Mesenchymal stem cell (in vitro differentiated cells and primary cell): ENCODE results near the gene CACNA2D3.

Experiments used
- DNase-seq: peaks from one replicate; pipeline ENCODE4 v3.0.0-alpha.2; 2013
- H2AFZ ChIP-seq: one replicate; pipeline ENCODE4 v1.6.1; 2013; ENCODE audit warnings: low read depth, mild to moderate bottlenecking, control low read depth, inconsistent platforms, low read length, moderate library complexity
- H2AK5ac ChIP-seq: 2 replicates; pipeline ENCODE4 v1.6.1; 2013; ENCODE audit warnings: low read length, moderate library complexity, mild to moderate bottlenecking, inconsistent platforms; ENCODE audit not compliant: severe bottlenecking
- H2BK120ac ChIP-seq: one replicate; pipeline ENCODE4 v1.6.1; 2013; ENCODE audit warnings: low read depth, mild to moderate bottlenecking, inconsistent platforms, low read length, moderate library complexity
- H2BK12ac ChIP-seq, 2 experiments: one replicate each; pipeline ENCODE4 v1.6.1; 2013; ENCODE audit warnings: inconsistent platforms in 2 of 2, low read length in 2 of 2, mild to moderate bottlenecking in 2 of 2, moderate library complexity in 2 of 2, control low read depth in 1 of 2
- H2BK15ac ChIP-seq: one replicate; pipeline ENCODE4 v1.6.1; 2013; ENCODE audit warnings: mild to moderate bottlenecking, low read depth, inconsistent platforms; ENCODE audit not compliant: poor library complexity, severe bottlenecking
- H2BK5ac ChIP-seq: 2 replicates; pipeline ENCODE4 v1.6.1; 2013; ENCODE audit warnings: low read depth, mild to moderate bottlenecking, low read length, control low read depth, inconsistent platforms; ENCODE audit not compliant: poor library complexity, severe bottlenecking
- H3K14ac ChIP-seq, 2 experiments: one replicate each; pipeline ENCODE4 v1.6.1; 2013; ENCODE audit warnings: inconsistent platforms in 2 of 2, low read length in 2 of 2, control low read depth in 1 of 2, mild to moderate bottlenecking in 1 of 2, moderate library complexity in 1 of 2
- H3K18ac ChIP-seq, 2 experiments: one replicate each; pipeline ENCODE4 v1.6.1; 2013; ENCODE audit warnings: inconsistent platforms in 2 of 2, low read length in 2 of 2, control low read depth in 1 of 2, low read depth in 1 of 2, mild to moderate bottlenecking in 1 of 2
- H3K23ac ChIP-seq, 2 experiments: one replicate each; pipeline ENCODE4 v1.6.1; 2013; ENCODE audit warnings: inconsistent platforms in 2 of 2, low read length in 2 of 2, mild to moderate bottlenecking in 2 of 2, moderate library complexity in 2 of 2, control low read depth in 1 of 2
- H3K27ac ChIP-seq: 2 replicates; pipeline ENCODE4 v1.5.1; 2013; ENCODE audit warnings: mild to moderate bottlenecking, moderate library complexity, low read length, control low read depth, inconsistent platforms; ENCODE audit not compliant: poor library complexity, severe bottlenecking
- H3K27me3 ChIP-seq, 2 experiments: 2 replicates each; pipeline versions ENCODE4 v1.6.1 to v1.7.0; 2013; ENCODE audit warnings: low read length in 2 of 2, mild to moderate bottlenecking in 2 of 2, moderate library complexity in 2 of 2, control low read depth in 1 of 2, inconsistent platforms in 1 of 2; ENCODE audit not compliant: control insufficient read depth in 1 of 2, insufficient read depth in 1 of 2
- H3K36me3 ChIP-seq, 2 experiments: 2 replicates each; pipeline versions ENCODE4 v1.6.1 to v1.7.0; 2013; ENCODE audit warnings: low read length in 2 of 2, control low read depth in 1 of 2, inconsistent platforms in 1 of 2, low read depth in 1 of 2, mild to moderate bottlenecking in 1 of 2; ENCODE audit not compliant: insufficient read depth in 2 of 2, control insufficient read depth in 1 of 2
- H3K4ac ChIP-seq, 2 experiments: one replicate each; pipeline ENCODE4 v1.6.1; 2013; ENCODE audit warnings: inconsistent platforms in 2 of 2, low read length in 2 of 2, mild to moderate bottlenecking in 2 of 2, moderate library complexity in 2 of 2, control low read depth in 1 of 2, low read depth in 1 of 2
- H3K4me1 ChIP-seq: 2 replicates; pipeline ENCODE4 v1.6.1; 2013; ENCODE audit warnings: low read depth, low read length, control low read depth; ENCODE audit not compliant: control insufficient read depth, insufficient read depth
- H3K4me2 ChIP-seq: 2 replicates; pipeline ENCODE4 v1.6.1; 2013; ENCODE audit warnings: low read length, mild to moderate bottlenecking, inconsistent platforms; ENCODE audit not compliant: poor library complexity, severe bottlenecking
- H3K4me3 ChIP-seq, 2 experiments: 2 replicates each; pipeline versions ENCODE4 v1.5.1 to v1.7.0; 2013; ENCODE audit warnings: low read length in 2 of 2, mild to moderate bottlenecking in 2 of 2, control low read depth in 1 of 2, low read depth in 1 of 2; ENCODE audit not compliant: insufficient read depth in 1 of 2
- H3K79me1 ChIP-seq: replicated peaks from 2 replicates; pipeline ENCODE4 v1.6.1; 2013; ENCODE audit warnings: mild to moderate bottlenecking, control low read depth, low read length, inconsistent platforms; ENCODE audit not compliant: poor library complexity, severe bottlenecking
- H3K9ac ChIP-seq: 2 replicates; pipeline ENCODE4 v1.7.0; 2013; ENCODE audit warnings: mild to moderate bottlenecking, low read length, moderate library complexity
- H3K9me3 ChIP-seq: 2 replicates; pipeline ENCODE4 v1.7.0; 2013; ENCODE audit warnings: mild to moderate bottlenecking, low read length; ENCODE audit not compliant: control insufficient read depth
- H4K8ac ChIP-seq: one replicate; pipeline ENCODE4 v1.6.1; 2013; ENCODE audit warnings: inconsistent platforms, mild to moderate bottlenecking, low read length, moderate library complexity
- H4K91ac ChIP-seq: one replicate; pipeline ENCODE4 v1.6.1; 2013; ENCODE audit warnings: mild to moderate bottlenecking, low read length, inconsistent platforms
- WGBS: methylation state at CpG from one replicate; pipeline ENCODE4 v1.1.7; 2013; ENCODE audit warnings: mixed read lengths; 5-methylcytosine and 5-hydroxymethylcytosine counted together

CACNA2D3 gene

GRCh38 chr3:54535619-54536018 is 413.3 kb downstream of the CACNA2D3 start:
- Histone ChIP-seq H2BK15ac (no peak overlapping the region), H2AFZ (no peak overlapping the region)
- 96% methylated on average over 1 of the region's 1 CpG for WGBS

GRCh38 chr3:54536450-54536849 is 414.1 kb downstream of the CACNA2D3 start:
- no peak overlapping the region for H4K8ac ChIP-seq
- no peak overlapping the region for H3K4ac ChIP-seq
- H3K27ac ChIP-seq, result no peak overlapping the region
- H3K23ac ChIP-seq, result no peak overlapping the region
- H2BK12ac ChIP-seq, result no peak overlapping the region
- DNase-seq, result no peak
- no peak overlapping the region for H3K4me2 ChIP-seq
- H3K4me3 ChIP-seq, result no peak overlapping the region
- H3K9ac ChIP-seq, result no peak overlapping the region
- H3K27me3 ChIP-seq, result peaks cover 0 to 5% of the 10 kb centered on the region in 2 experiments
- H3K79me1 ChIP-seq, result no peaks in the 10 kb centered on the region
- no peak overlapping the region for H3K18ac ChIP-seq
- H3K9me3 ChIP-seq, result no peaks in the 10 kb centered on the region
- H3K14ac ChIP-seq, result no peak overlapping the region
- H2AK5ac ChIP-seq, result no peak overlapping the region
- H2AFZ ChIP-seq, result no peak overlapping the region
- WGBS, result 47% methylated on average over 2 of the region's 2 CpGs
- no peaks in the 10 kb centered on the region for H3K4me1 ChIP-seq
- no peaks in the 10 kb centered on the region for H3K36me3 ChIP-seq
- no peak overlapping the region for H2BK5ac ChIP-seq
- H4K91ac ChIP-seq, result no peak overlapping the region
- H2BK120ac ChIP-seq, result no peak overlapping the region
- no peak overlapping the region for H2BK15ac ChIP-seq

More at GRCh38 chr3:54535619-54536018, 413.3 kb downstream of the CACNA2D3 start:
- Histone ChIP-seq H3K79me1 (no peaks in the 10 kb centered on the region), H2BK120ac (no peak overlapping the region), H3K9me3 (no peaks in the 10 kb centered on the region), H3K14ac (no peak overlapping the region), H3K18ac (no peak overlapping the region), H2AK5ac (no peak overlapping the region), H3K27me3 (peaks cover 0 to 5% of the 10 kb centered on the region in 2 experiments), H3K4ac (no peak overlapping the region), H3K23ac (no peak overlapping the region), H3K4me1 (no peaks in the 10 kb centered on the region), H2BK5ac (no peak overlapping the region), H3K27ac (no peak overlapping the region), H4K8ac (no peak overlapping the region), H2BK12ac (no peak overlapping the region), H3K4me3 (no peak overlapping the region), H3K36me3 (no peaks in the 10 kb centered on the region), H3K4me2 (no peak overlapping the region), H4K91ac (no peak overlapping the region), H3K9ac (no peak overlapping the region)
- DNase-seq, result no peak

GRCh38 chr3:54537506-54537905 is 415.2 kb downstream of the CACNA2D3 start:
- WGBS, result 79% methylated on average over 6 of the region's 6 CpGs
- no peak for DNase-seq

GRCh38 chr3:54538346-54538745 is 416.0 kb downstream of the CACNA2D3 start:
- Histone ChIP-seq H2AK5ac (no peak overlapping the region), H3K79me1 (no peaks in the 10 kb centered on the region), H3K27me3 (peaks cover 0 to 5% of the 10 kb centered on the region in 2 experiments), H3K9me3 (no peaks in the 10 kb centered on the region), H3K23ac (no peak overlapping the region), H3K4ac (no peak overlapping the region), H4K8ac (no peak overlapping the region), H2BK120ac (no peak overlapping the region), H4K91ac (no peak overlapping the region), H3K4me3 (no peak overlapping the region), H3K36me3 (no peaks in the 10 kb centered on the region), H2BK15ac (no peak overlapping the region), H2AFZ (no peak overlapping the region), H3K4me2 (no peak overlapping the region), H3K27ac (no peak overlapping the region), H2BK5ac (no peak overlapping the region), H3K14ac (no peak overlapping the region), H3K4me1 (no peaks in the 10 kb centered on the region), H2BK12ac (no peak overlapping the region), H3K18ac (no peak overlapping the region), H3K9ac (no peak overlapping the region)
- WGBS, result 56% methylated on average over 5 of the region's 5 CpGs
- no peak for DNase-seq

More at GRCh38 chr3:54537506-54537905, 415.2 kb downstream of the CACNA2D3 start:
- Histone ChIP-seq H2BK120ac (no peak overlapping the region), H2BK12ac (no peak overlapping the region), H3K79me1 (no peaks in the 10 kb centered on the region), H3K36me3 (no peaks in the 10 kb centered on the region), H2AK5ac (no peak overlapping the region), H3K4me3 (no peak overlapping the region), H3K23ac (no peak overlapping the region), H3K4me2 (no peak overlapping the region), H3K14ac (no peak overlapping the region), H3K9ac (no peak overlapping the region), H2AFZ (no peak overlapping the region), H3K4ac (no peak overlapping the region), H3K27me3 (peaks cover 0 to 5% of the 10 kb centered on the region in 2 experiments), H4K8ac (no peak overlapping the region), H2BK15ac (no peak overlapping the region), H3K4me1 (no peaks in the 10 kb centered on the region), H4K91ac (no peak overlapping the region), H3K9me3 (no peaks in the 10 kb centered on the region), H3K18ac (no peak overlapping the region), H2BK5ac (no peak overlapping the region), H3K27ac (no peak overlapping the region)
